ENCODE measurements around the gene GALNT10.

DNA sequence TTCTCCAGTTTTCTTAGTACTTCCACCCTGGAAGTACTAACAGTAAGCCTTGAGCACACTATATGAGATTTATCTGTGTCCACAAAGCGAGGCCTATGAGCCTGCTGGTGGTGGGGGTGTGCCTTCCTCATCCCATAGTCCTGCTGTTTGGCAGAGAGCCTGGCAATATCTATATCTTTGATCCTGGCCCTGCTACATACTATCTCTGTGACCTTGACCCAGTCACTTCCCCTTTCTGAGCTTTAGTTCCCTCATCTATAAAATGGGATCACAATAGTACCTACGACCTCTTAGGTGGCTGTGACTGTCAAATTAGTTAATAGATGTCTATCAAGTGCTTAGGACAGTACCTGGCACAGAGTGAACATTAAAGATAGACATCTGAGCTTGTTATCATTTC, 140.7 kb downstream of the GALNT10 start:
- TF ChIP-seq CTCF (IDR thresholded peaks at IDR 0.05) (no peak), ZFX (IDR thresholded peaks at IDR 0.05; ENCODE audit: borderline replicate concordance) (no peak)
